H1 (cell line): ENCODE measurements around the gene SOX10.

Source experiments
- CREB1 ChIP-seq: IDR thresholded peaks from 2 replicates; pipeline ENCODE4 v1.6.1; 2012; ENCODE audit warnings: inconsistent platforms
- EGR1 ChIP-seq: IDR thresholded peaks from 2 replicates; pipeline ENCODE4 v1.6.1; 2011; ENCODE audit warnings: low read depth, low read length, borderline replicate concordance
- TF ChIP-seq, protein P1 (sequence below), 3 experiments: IDR thresholded peaks; 1 replicate in 2 of 3; 2 replicates in 1 of 3; pipeline versions ENCODE4 v1.5.1 to v1.6.1; 2011; ENCODE audit warnings: low read length in 3 of 3, mild to moderate bottlenecking in 3 of 3, inconsistent platforms in 2 of 3, low read depth in 1 of 3, moderate library complexity in 1 of 3; ENCODE audit not compliant: insufficient read depth in 1 of 3; ENCODE audit errors: control extremely low read depth in 1 of 3

DNA sequence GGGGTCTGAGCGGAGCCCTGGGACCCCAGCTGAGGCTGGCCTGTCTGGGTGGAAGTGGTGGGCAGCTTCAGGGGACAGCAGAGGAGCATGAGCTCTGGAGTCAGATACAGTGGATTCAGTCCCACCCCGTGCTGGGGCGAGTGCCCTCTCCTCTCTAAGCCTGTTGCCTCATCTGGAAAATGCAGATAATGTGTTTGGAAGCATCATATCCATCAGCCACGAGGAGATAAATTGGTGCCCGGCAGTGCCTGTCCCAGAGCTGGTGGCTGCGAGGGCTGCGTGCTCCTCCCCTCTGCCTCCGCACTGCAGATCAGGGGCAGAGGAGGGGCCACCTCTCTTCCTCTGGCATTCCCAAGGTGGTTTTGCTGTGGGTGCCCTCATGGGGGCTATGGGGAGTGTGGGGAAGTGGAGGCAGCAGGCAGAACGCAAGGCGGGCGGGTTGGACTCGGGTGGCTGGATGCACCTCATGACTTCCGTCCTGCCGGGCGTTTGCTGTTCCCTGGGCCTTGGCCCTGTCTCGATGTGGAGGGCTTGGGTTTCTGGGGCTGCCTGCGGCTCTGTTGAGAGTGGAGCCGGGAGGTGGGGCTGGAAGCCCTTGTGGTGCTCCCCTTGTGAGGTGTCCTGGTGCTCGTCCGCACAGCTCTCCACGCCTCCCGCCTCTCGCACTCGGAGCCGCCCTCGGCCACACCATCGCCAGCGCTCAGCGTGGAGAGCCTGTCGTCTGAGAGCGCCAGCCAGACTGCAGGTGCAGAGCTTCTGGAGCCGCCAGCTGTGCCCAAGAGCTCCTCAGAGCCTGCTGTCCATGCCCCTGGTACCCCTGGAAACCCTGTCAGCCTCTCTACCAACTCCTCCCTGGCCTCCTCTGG is 57.4 kb downstream of the SOX10 start:
- TF ChIP-seq EGR1 (no peak), CREB1 (no peak)
- TF ChIP-seq, protein P1, sequence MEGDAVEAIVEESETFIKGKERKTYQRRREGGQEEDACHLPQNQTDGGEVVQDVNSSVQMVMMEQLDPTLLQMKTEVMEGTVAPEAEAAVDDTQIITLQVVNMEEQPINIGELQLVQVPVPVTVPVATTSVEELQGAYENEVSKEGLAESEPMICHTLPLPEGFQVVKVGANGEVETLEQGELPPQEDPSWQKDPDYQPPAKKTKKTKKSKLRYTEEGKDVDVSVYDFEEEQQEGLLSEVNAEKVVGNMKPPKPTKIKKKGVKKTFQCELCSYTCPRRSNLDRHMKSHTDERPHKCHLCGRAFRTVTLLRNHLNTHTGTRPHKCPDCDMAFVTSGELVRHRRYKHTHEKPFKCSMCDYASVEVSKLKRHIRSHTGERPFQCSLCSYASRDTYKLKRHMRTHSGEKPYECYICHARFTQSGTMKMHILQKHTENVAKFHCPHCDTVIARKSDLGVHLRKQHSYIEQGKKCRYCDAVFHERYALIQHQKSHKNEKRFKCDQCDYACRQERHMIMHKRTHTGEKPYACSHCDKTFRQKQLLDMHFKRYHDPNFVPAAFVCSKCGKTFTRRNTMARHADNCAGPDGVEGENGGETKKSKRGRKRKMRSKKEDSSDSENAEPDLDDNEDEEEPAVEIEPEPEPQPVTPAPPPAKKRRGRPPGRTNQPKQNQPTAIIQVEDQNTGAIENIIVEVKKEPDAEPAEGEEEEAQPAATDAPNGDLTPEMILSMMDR (IDR thresholded peaks at IDR 0.05; ENCODE audit: control extremely low read depth in 1 of 3, insufficient read depth in 1 of 3, low read depth in 1 of 3, low read length in 3 of 3), result no peak
